Body of pancreas (tissue), 4 donors: Measurements from ENCODE around the gene FLACC1. TPM values are rescaled to one million over a fixed set of nuclear protein-coding genes. Genes with fewer than 3 reads are reported as not detected.

ENCODE experiments used
- ATAC-seq: fragments of 150-250 bp; one replicate; pipeline ENCODE4 v1.9.1; 2016
- DNase-seq, 4 donors: peaks; one replicate each; pipeline ENCODE4 v3.0.0-alpha.2; 2019
- H3K27ac ChIP-seq, 4 donors: fragments of 200-600 bp; sonication (generic); 1 replicate in 3 of 4; 2 replicates in 1 of 4; pipeline versions ENCODE4 v1.5.1 to v1.6.1; 2016 to 2019; ENCODE audit warnings: mild to moderate bottlenecking in 1 of 4, mixed read lengths in 1 of 4, moderate library complexity in 1 of 4
- H3K27me3 ChIP-seq, 2 donors: fragments of 200-600 bp; sonication (generic); one replicate each; pipeline ENCODE4 v1.6.0; 2016; ENCODE audit warnings: mild to moderate bottlenecking in 1 of 2
- H3K36me3 ChIP-seq, 2 donors: fragments of 200-600 bp; sonication (generic); replicated peaks in 1 of 2; 2 replicates each; pipeline ENCODE4 v1.5.1; 2016; ENCODE audit warnings: low read depth in 2 of 2; ENCODE audit not compliant: insufficient read depth in 1 of 2
- H3K4me1 ChIP-seq: fragments of 200-600 bp; sonication (generic); one replicate; pipeline ENCODE4 v1.6.0; 2016
- H3K4me3 ChIP-seq, 2 donors: fragments of 200-600 bp; sonication (generic); 1 replicate in 1 of 2; 2 replicates in 1 of 2; pipeline ENCODE4 v1.5.1; 2016 to 2019
- H3K9me3 ChIP-seq, 3 donors: fragments of 200-600 bp; sonication (generic); 1 replicate in 2 of 3; 2 replicates in 1 of 3; pipeline ENCODE4 v1.5.1; 2016
- CTCF ChIP-seq, 7 experiments: fragments of 450-650 bp in 4 of 7; fragments of 200-600 bp in 3 of 7; sonication (generic) in 3 of 7; IDR thresholded peaks; one replicate each; pipeline ENCODE4 v1.5.1; 2016 to 2019; ENCODE audit warnings: antibody characterized with exemption in 7 of 7
- POLR2A ChIP-seq, 3 donors: fragments of 450-650 bp; IDR thresholded peaks; one replicate each; pipeline ENCODE4 v1.6.1; 2016; ENCODE audit warnings: antibody characterized with exemption in 3 of 3, mild to moderate bottlenecking in 2 of 3
- WGBS, 2 donors: methylation state at CpG; one replicate each; pipeline ENCODE4 v1.1.5; 2017; 5-methylcytosine and 5-hydroxymethylcytosine counted together
- intact Hi-C: fragments of 100-400 bp; cut with DNase I; formaldehyde crosslinking; loops from one replicate; pipeline ENCODE4 v1.15.1; 2023
- total RNA-seq, 2 donors: library from RNA; depleted of rRNA; stranded (reverse); fragments of >200 nt; gene quantifications; one replicate each; pipeline ENCODE4 v1.1.0, GENCODE V29; 2016

Gene FLACC1
- total RNA-seq, 2 donors from 2014 or later: 0.78 to 2.3 TPM

GRCh38 chr2:201256082-201256481, 101.1 kb downstream of the FLACC1 start:
- H3K4me1 ChIP-seq: peaks cover 16% of the 10 kb centered on the region
- WGBS, 2 donors: 89 to 91% methylated on average over 3 of the region's 3 CpGs
- TF ChIP-seq CTCF (IDR thresholded peaks at IDR 0.05): no peak
- no peak for TF ChIP-seq POLR2A (IDR thresholded peaks at IDR 0.05)
- no peak overlapping the region for H3K4me3 ChIP-seq
- ATAC-seq: no peak
- intact Hi-C loops: no loop called here
- no peak overlapping the region for H3K27ac ChIP-seq
- no peaks in the 10 kb centered on the region for H3K36me3 ChIP-seq
- H3K9me3 ChIP-seq: no peaks in the 10 kb centered on the region
- no peaks in the 10 kb centered on the region for H3K27me3 ChIP-seq
- DNase-seq: no peak

- Histone ChIP-seq H3K4me3 (no peak overlapping the region), H3K27me3 (no peaks in the 10 kb centered on the region), H3K36me3 (no peaks in the 10 kb centered on the region), H3K4me1 (peaks cover 13% of the 10 kb centered on the region), H3K27ac (no peak overlapping the region), H3K9me3 (no peaks in the 10 kb centered on the region)
- intact Hi-C loops: no loop called here
- 93 to 95% methylated on average over 3 of the region's 3 CpGs for whole genome bisulfite sequencing, 2 donors
- no peak for TF ChIP-seq POLR2A (IDR thresholded peaks at IDR 0.05)
- TF ChIP-seq CTCF (IDR thresholded peaks at IDR 0.05): no peak
- ATAC-seq (no peak), DNase-seq (no peak)
Measured at GRCh38 chr2:201255408-201256033, 101.6 kb downstream of the FLACC1 start.

- DNase-seq: peak in 3 of 4 donors; percentile 46 to 51 (median 50)
- H3K27ac ChIP-seq: peak overlapping the region in 1 of 4 donors; percentile 10
- intact Hi-C loops: no loop called here
Measured at GRCh38 chr2:201254081-201254730, 102.9 kb downstream of the FLACC1 start.

GRCh38 chr2:201250741-201251140, 106.4 kb downstream of the FLACC1 start:
- 82 to 85% methylated on average over 4 of the region's 4 CpGs for WGBS, 2 donors
- intact Hi-C loops: no loop called here
- H3K27ac ChIP-seq: no peak overlapping the region
- no peak overlapping the region for H3K4me3 ChIP-seq
- no peaks in the 10 kb centered on the region for H3K36me3 ChIP-seq
- no peaks in the 10 kb centered on the region for H3K4me1 ChIP-seq
- TF ChIP-seq POLR2A (IDR thresholded peaks at IDR 0.05) (no peak), CTCF (IDR thresholded peaks at IDR 0.05) (no peak)
- H3K27me3 ChIP-seq: no peaks in the 10 kb centered on the region
- no peak for ATAC-seq
- no peak for DNase-seq
- H3K9me3 ChIP-seq: no peaks in the 10 kb centered on the region

More at GRCh38 chr2:201254081-201254730, 102.9 kb downstream of the FLACC1 start:
- Histone ChIP-seq H3K4me1 (peaks cover 3% of the 10 kb centered on the region), H3K36me3 (no peaks in the 10 kb centered on the region), H3K9me3 (no peaks in the 10 kb centered on the region), H3K27me3 (no peaks in the 10 kb centered on the region), H3K4me3 (no peak overlapping the region)
- no peak for TF ChIP-seq POLR2A (IDR thresholded peaks at IDR 0.05)
- no peak for ATAC-seq
- 27 to 36% methylated on average over 5 of the region's 5 CpGs for WGBS, 2 donors

GRCh38 chr2:201249889-201250288, 107.3 kb downstream of the FLACC1 start:
- Histone ChIP-seq H3K27me3 (no peaks in the 10 kb centered on the region), H3K27ac (no peak overlapping the region), H3K4me1 (no peaks in the 10 kb centered on the region), H3K4me3 (no peak overlapping the region), H3K36me3 (no peaks in the 10 kb centered on the region), H3K9me3 (no peaks in the 10 kb centered on the region)
- TF ChIP-seq POLR2A (IDR thresholded peaks at IDR 0.05) (no peak), CTCF (IDR thresholded peaks at IDR 0.05) (no peak)
- DNase-seq: no peak
- WGBS, 2 donors: 63 to 82% methylated on average over 2 of the region's 2 CpGs
- no peak for ATAC-seq
- intact Hi-C loops: loop anchor here (10.0 kb wide), 1 partner anchor 105 kb away; the partner anchor contains the start of gene FLACC1
